Fibroblast of the aortic adventitia (primary cell): ENCODE data around the gene OR2B6. TPM values are rescaled to one million over a fixed set of nuclear protein-coding genes. Genes with fewer than 3 reads are reported as not detected.
"Not testable (repeated sequence)": the region's sequence is repeated elsewhere in the genome, so short reads cannot be mapped to it uniquely, and the experiment has no call there.

Experiments used
- DNase-seq: peaks from one replicate; pipeline ENCODE4 v3.0.0-alpha.2; 2010; ENCODE audit warnings: low read depth
- H3K4me3 ChIP-seq: 2 replicates; pipeline ENCODE4 v1.5.1; 2011; ENCODE audit warnings: low read depth, mild to moderate bottlenecking, control low read depth, low read length, moderate library complexity
- CTCF ChIP-seq: IDR thresholded peaks from 2 replicates; pipeline ENCODE4 v1.5.1; 2011; ENCODE audit warnings: mild to moderate bottlenecking, low read length, control low read depth, inconsistent platforms; ENCODE audit not compliant: insufficient read depth
- total RNA-seq: library from RNA; depleted of rRNA; stranded (reverse); fragments of >200 nt; gene quantifications from 2 replicates; pipeline ENCODE4 v1.2.3, GENCODE V29; 2012; ENCODE audit warnings: low replicate concordance

Gene OR2B6
- total RNA-seq, 1 donor, result not detected

DNA sequence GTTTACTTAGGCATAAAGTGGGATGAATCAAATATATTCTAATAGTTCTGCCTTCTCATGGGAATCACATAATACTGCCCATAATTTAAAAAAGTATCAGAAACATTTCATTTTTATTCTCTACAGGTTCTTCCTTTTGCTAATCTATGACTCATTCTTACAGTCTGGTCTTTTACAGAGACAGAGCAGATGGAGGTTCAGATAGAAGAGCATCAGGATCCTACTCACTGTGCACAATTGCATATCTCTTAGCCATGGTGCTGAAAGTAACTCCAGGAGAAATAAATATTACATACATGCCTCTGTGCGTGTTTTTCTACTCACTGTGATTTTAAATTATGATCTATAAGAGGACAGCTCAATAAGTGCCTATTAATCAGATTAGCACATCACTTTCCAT is 16.3 kb upstream of the OR2B6 start:
- DNase-seq, result no peak
- H3K4me3 ChIP-seq, result no peak overlapping the region
- TF ChIP-seq CTCF, result no peak

DNA sequence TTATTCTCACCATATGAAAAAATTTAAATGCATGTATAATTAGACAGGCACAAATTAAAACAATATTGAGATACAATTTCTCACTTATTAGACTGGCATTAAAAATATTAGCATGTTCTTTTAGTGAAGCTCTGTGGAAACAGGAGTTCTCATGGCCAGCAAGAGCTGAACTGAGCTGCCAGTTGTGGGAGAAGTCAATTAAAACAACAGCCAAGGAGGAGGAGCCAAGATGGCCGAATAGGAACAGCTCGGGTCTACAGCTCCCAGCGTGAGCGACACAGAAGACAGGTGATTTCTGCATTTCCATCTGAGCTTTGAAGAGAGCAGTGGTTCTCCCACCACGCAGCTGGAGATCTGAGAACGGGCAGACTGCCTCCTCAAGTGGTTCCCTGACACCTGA is 14.0 kb upstream of the OR2B6 start:
- not testable (repeated sequence) for DNase-seq, H3K4me3 ChIP-seq

- no peak for TF ChIP-seq CTCF
- H3K4me3 ChIP-seq, result no peak overlapping the region
- no peak for DNase-seq
Measured at GRCh38 chr6:27948237-27948636, 8.8 kb upstream of the OR2B6 start.

- H3K4me3 ChIP-seq, result no peak overlapping the region
- no peak for TF ChIP-seq CTCF
- no peak for DNase-seq
Measured at GRCh38 chr6:27951040-27951439, 6.0 kb upstream of the OR2B6 start.

GRCh38 chr6:27957516-27957915 is 475 bp downstream of the OR2B6 start:
- no peak for TF ChIP-seq CTCF
- no peak overlapping the region for H3K4me3 ChIP-seq
- no peak for DNase-seq

DNA sequence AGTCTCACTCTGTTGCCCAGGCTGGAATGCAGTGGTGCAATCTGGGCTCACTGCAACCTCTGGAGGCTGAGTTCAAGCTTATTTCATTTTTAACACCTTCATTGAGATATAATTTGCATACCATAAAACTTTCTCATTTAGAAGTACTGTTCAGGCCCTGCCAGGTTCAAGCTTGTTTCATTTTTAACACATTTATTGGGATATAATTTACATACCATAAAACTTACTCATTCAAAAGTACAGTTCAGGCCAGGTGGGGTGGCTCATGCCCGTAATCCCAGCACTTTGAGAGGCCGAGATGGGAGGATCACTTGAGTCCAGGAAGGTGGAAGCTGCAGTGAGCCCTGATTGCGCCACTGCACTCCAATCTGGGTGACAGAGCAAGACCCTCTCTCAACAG is 5.5 kb downstream of the OR2B6 start:
- no peak for DNase-seq
- TF ChIP-seq CTCF, result no peak
- no peak overlapping the region for H3K4me3 ChIP-seq

DNA sequence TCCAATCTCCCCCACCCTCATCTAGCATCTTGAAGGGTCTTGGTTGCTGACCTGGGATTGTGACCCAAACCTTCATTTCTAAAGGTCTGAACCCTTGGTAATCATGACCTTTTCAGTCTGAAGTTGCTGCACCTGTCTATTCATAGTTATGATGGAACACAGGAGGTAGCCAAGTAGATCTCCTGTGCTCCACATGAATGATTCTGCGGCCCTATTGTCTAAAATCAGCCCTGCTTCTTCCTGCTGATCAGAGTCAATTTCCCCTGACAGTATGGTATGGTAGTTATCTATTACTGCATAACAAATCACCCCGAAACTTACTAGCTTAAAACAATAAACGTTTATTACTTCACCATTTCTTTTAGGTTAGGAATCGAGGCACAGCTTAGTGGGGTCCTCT is 9.0 kb downstream of the OR2B6 start:
- H3K4me3 ChIP-seq, result no peak overlapping the region
- no peak for TF ChIP-seq CTCF
- DNase-seq, result no peak
